Middle frontal gyrus (tissue), 1 donor: ENCODE measurements around the gene RPS6KA5.
A peak's percentile ranks its signal among the peaks of the same experiment; 100 is the strongest.
"Not testable (repeated sequence)": the region's sequence is repeated elsewhere in the genome, so short reads cannot be mapped to it uniquely, and the experiment has no call there.

Source experiments
- DNase-seq: peaks from one replicate; pipeline ENCODE4 v3.0.0-alpha.2; 2015; ENCODE audit warnings: low spot score; ENCODE audit errors: extremely low spot score

The RPS6KA5 gene

GRCh38 chr14:90874599-90874998 is 185.8 kb downstream of the RPS6KA5 start:
- no peak for DNase-seq

GRCh38 chr14:90871605-90872233 is 188.7 kb downstream of the RPS6KA5 start:
- DNase-seq, result no peak

DNA sequence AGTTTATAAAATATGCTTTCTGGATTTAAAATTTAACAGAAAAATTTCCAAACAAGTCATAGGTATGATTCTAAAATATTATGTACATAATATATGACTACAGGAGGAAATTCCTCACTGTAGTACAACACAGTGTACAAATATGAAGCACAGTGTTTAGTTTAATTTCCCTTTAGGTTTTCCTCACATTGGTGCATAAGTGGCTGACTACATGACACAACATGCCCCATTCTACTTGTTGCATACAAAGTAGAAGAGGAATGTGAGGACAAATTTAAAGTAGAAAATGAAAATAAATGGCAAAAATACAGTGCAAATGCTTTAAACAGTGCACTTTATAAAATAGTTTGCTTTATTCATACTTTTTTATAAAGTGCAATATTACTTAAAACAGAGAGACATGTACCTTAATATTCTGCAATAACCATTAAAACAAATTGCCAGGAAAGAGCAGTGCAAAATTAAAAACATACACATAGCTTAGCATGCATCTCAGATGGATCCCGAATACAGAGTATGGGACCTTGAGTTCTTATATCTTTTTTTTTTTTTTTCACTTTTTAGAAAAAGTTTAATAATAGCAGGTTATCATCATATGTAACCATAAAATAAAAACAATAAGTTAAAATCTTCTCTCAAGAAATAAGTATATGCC is 189.4 kb downstream of the RPS6KA5 start:
- no peak for DNase-seq

- DNase-seq, result no peak
Measured at GRCh38 chr14:90867501-90867900, 192.9 kb downstream of the RPS6KA5 start.

DNA sequence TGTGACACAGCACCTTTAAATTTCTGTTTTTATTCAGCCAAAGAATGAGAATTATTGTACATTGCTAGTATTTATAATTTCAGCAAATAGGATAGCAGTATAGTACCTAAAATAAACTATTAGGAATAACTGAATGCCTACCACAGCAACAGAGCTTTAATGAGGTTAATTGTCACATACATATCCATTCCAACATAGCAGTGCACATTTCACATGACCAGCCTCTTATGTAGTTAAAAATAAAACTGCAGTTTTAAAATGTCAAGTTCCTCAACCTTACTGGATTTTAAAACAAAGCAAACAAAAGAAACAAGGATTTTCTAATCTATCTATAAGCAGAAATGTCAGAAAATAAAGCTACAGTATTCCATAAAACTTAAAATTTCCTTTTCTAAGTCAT is 193.6 kb downstream of the RPS6KA5 start:
- DNase-seq, result no peak

GRCh38 chr14:90864741-90865140 is 195.7 kb downstream of the RPS6KA5 start:
- no peak for DNase-seq

DNA sequence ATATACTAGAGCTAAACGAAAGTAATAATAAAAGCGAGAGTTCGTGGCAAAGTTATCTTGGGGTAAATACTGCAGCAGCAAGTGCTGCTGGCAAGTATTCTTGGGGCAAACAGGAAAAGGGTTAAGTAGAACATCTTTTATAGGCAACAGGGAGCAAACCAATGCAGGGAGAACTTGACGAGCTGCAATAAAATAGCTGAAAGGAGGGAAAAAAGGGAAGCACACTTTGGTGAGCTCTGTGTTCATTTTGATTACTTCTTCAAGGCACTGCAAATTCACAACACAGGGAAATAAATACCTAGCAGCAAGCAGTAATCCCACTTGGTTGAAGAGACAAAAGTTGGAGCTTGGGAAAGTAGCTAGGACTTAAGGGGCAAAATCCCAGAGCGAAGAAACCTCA is 201.9 kb downstream of the RPS6KA5 start:
- no peak for DNase-seq

- no peak for DNase-seq
Measured at GRCh38 chr14:90857866-90858265, 202.6 kb downstream of the RPS6KA5 start.

- DNase-seq, result not testable (repeated sequence)
Measured at GRCh38 chr14:90856115-90856514, 204.3 kb downstream of the RPS6KA5 start.

GRCh38 chr14:90853116-90853515 is 207.3 kb downstream of the RPS6KA5 start:
- DNase-seq, result no peak

GRCh38 chr14:90851327-90852036 is 209.0 kb downstream of the RPS6KA5 start:
- no peak for DNase-seq

DNA sequence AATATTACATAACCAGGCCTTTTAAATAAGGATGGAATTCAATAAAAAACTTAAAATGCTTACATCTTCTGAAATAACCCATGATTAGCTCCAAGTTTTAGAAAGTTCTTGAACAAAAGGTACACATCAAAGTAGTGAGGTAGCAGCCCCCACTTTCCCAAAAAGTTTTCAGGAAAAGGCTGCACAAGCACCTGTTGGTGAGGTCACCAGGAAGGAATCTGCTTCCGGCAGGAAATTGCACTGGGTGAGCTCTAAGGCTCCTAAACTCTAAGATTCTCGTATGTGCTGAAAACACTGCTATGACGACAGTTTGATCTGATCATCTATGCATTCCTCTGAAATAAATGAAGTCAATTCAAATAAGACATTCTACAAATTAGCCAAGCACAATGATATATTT is 210.0 kb downstream of the RPS6KA5 start:
- no peak for DNase-seq

GRCh38 chr14:90849787-90850444 is 210.5 kb downstream of the RPS6KA5 start:
- DNase-seq, result no peak

DNA sequence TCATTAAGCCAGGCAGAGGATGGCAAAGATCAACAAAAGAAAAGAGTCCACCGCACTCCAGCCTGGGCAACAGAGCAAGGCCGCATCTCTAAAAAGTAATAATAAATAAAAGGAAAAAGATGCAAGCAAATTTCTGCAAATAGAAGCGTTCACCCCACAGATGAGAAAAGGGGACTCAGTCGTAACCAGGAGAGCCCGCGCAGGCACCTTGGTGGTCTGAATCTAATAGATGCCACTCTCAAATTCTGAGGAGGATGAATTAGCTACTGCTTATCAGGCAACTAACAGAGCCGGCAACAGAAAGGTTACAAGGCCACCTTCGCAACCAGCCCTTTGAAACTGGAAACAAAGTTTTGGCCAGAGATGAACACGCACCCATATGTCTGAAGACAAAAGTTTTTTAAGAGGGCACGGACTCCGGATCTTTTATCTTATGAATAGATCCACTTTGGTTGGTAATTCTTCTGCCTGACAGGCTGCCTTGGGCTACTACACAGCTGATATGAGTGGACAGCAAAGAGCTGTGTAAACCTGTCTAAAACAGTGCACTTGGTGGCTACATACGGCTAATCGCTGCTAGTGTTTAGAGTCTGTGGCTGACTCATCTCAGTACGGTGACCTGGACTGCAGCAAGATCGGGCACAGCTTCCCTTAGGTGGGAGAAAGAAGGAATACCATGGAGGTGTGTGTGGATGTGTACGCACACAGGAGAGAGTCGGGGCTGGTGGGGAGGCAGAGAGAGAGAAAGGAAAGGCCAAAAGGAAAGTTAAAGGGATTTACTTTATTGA is 211.3 kb downstream of the RPS6KA5 start:
- DNase-seq, result no peak

GRCh38 chr14:90846511-90846910 is 213.9 kb downstream of the RPS6KA5 start:
- DNase-seq, result no peak

DNA sequence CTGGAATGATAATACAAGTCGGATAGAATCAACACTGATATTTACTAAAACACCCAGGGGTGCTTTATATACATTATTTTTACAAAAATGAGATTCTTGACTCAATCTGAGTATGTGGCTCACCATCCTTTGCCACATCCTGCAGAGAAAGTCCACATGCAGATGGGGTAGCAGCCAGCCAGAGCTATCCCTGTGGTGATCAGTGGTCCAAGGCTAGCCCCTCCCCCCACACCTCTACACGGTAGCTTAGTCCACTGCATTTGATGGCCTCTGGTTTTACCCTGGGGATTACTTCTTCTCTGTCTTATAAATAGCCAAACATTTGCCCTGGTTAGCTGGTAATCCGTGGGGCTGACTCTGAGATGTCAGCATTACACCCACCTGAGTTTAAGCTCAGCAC is 216.1 kb downstream of the RPS6KA5 start:
- DNase-seq, result no peak

DNA sequence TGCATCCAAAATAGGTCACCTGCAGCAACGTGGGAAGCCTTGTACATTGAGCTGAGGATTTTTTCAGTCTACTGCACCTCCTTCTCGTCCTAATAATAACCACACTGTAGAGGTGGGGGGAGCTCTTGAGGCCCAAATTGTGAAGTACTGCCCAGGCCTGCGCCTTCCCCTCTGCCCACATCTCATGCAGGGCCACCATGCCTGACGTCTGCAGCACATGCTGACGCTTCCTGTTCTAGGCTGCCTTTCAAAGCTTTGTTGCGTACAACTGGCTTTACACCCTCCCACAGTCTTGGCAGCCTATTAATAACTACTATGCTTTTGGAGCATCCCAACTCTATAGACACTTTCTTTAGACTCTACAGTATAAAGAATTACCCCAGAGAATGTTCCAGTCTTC is 217.7 kb downstream of the RPS6KA5 start:
- peak; percentile 62 for DNase-seq

- DNase-seq, result not testable (repeated sequence)
Measured at GRCh38 chr14:90840667-90841066, 219.8 kb downstream of the RPS6KA5 start.

GRCh38 chr14:90839889-90840266 is 220.6 kb downstream of the RPS6KA5 start:
- DNase-seq, result no peak

DNA sequence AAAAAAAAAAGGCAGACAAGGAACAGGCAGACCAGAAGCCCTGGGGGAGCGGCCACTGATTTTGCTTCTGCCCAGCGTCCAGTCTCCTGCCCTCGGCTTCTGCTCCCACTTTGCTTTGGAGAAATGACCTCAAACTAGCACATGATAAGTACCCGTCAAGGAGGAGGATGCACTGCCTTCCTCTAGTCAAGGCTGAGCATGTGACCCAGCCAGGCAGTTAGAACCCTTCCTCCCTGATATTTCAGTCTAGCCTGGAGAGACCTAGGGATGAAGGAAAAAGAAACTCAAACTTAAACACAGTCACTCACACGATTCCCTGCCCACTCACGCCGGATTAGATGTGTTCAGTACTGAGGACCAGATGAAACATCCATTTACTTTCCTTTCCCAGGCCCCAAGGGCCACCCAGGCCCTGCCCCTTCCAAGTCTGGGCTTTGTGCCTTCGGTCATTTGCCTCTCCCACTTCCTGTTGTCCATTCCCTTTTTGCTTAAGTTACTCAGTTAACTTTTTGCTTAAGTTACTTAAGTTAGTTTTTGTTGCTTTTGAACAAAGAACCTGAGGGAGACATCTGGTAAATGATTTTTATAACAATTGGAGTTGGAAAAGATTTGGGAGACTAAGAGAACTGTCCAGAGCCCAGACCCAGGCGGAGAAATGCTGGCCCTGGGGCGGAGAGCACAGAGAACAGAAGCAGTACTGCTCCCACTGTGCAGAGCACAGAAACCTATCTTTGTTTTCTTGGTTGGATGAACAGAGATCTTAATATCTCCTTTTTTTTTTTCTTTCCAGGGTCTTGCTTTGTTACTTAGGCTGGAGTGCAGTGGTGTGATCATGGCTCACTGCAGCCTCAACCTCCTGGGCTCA is 221.2 kb downstream of the RPS6KA5 start:
- DNase-seq, result no peak
